Measurements from ENCODE around the gene FAM162A.
A peak's percentile ranks its signal among the peaks of the same experiment; 100 is the strongest.

The FAM162A gene

GRCh38 chr3:122383771-122384697, at the start of gene FAM162A:
Gene FAM162A, plus strand, starts transcription at chr3:122384182. Its CDS starts 84 bp downstream, at chr3:122384266.
- Mint-ChIP-seq H3K4me1 (ENCODE audit: low read depth) (peaks cover 68% of the 10 kb centered on the region), H3K9me3 (no peaks in the 10 kb centered on the region)

GRCh38 chr3:122342803-122343202, 41.2 kb upstream of the FAM162A start:
- H3K4me1 Mint-ChIP-seq (ENCODE audit: low read depth), result no peaks in the 10 kb centered on the region

More at GRCh38 chr3:122383771-122384697, at the start of gene FAM162A:
- no peaks in the 10 kb centered on the region for H3K27me3 Mint-ChIP-seq
- H3K4me3 Mint-ChIP-seq, result peak within 1 kb of the TSS; percentile 96
- H3K36me3 Mint-ChIP-seq (ENCODE audit: low read depth), result peaks cover 69% of the 10 kb centered on the region
- peak; percentile 96 for DNase-seq
- H3K27ac Mint-ChIP-seq, result peak within 1 kb of the TSS; percentile 98

GRCh38 chr3:122343654-122344053, 40.3 kb upstream of the FAM162A start:
- Mint-ChIP-seq H3K4me3 (no peak overlapping the region), H3K4me1 (ENCODE audit: low read depth) (no peaks in the 10 kb centered on the region), H3K36me3 (ENCODE audit: low read depth) (no peaks in the 10 kb centered on the region), H3K9me3 (no peaks in the 10 kb centered on the region), H3K27ac (no peak overlapping the region), H3K27me3 (peaks cover 3% of the 10 kb centered on the region)
- DNase-seq, result no peak

More at GRCh38 chr3:122342803-122343202, 41.2 kb upstream of the FAM162A start:
- no peaks in the 10 kb centered on the region for H3K36me3 Mint-ChIP-seq (ENCODE audit: low read depth)
- no peaks in the 10 kb centered on the region for H3K27me3 Mint-ChIP-seq
- H3K4me3 Mint-ChIP-seq, result no peak overlapping the region
- DNase-seq, result no peak
- H3K27ac Mint-ChIP-seq, result no peak overlapping the region
- no peaks in the 10 kb centered on the region for H3K9me3 Mint-ChIP-seq

- Mint-ChIP-seq H3K36me3 (ENCODE audit: low read depth) (no peaks in the 10 kb centered on the region), H3K9me3 (no peaks in the 10 kb centered on the region), H3K27ac (no peak overlapping the region), H3K4me3 (no peak overlapping the region), H3K4me1 (ENCODE audit: low read depth) (no peaks in the 10 kb centered on the region), H3K27me3 (peaks cover 3% of the 10 kb centered on the region)
- DNase-seq, result no peak
Observed at GRCh38 chr3:122349171-122349570, 34.8 kb upstream of the FAM162A start.

- DNase-seq, result no peak
- Mint-ChIP-seq H3K9me3 (no peaks in the 10 kb centered on the region), H3K27me3 (peaks cover 3% of the 10 kb centered on the region), H3K4me1 (ENCODE audit: low read depth) (no peaks in the 10 kb centered on the region), H3K36me3 (ENCODE audit: low read depth) (peaks cover 2% of the 10 kb centered on the region), H3K4me3 (no peak overlapping the region), H3K27ac (no peak overlapping the region)
Observed at GRCh38 chr3:122350814-122351418, 33.1 kb upstream of the FAM162A start.

GRCh38 chr3:122351612-122352011, 32.4 kb upstream of the FAM162A start:
- H3K4me1 Mint-ChIP-seq (ENCODE audit: low read depth), result no peaks in the 10 kb centered on the region
- peaks cover 3% of the 10 kb centered on the region for H3K27me3 Mint-ChIP-seq
- no peak overlapping the region for H3K27ac Mint-ChIP-seq
- H3K9me3 Mint-ChIP-seq, result no peaks in the 10 kb centered on the region
- peaks cover 2% of the 10 kb centered on the region for H3K36me3 Mint-ChIP-seq (ENCODE audit: low read depth)
- DNase-seq, result no peak
- no peak overlapping the region for H3K4me3 Mint-ChIP-seq

GRCh38 chr3:122353215-122353614, 30.8 kb upstream of the FAM162A start:
- Mint-ChIP-seq H3K27me3 (no peaks in the 10 kb centered on the region), H3K4me1 (ENCODE audit: low read depth) (no peaks in the 10 kb centered on the region), H3K4me3 (no peak overlapping the region), H3K36me3 (ENCODE audit: low read depth) (peaks cover 17% of the 10 kb centered on the region), H3K9me3 (no peaks in the 10 kb centered on the region), H3K27ac (no peak overlapping the region)
- DNase-seq, result no peak

GRCh38 chr3:122353893-122354401, 30.0 kb upstream of the FAM162A start:
- Mint-ChIP-seq H3K36me3 (ENCODE audit: low read depth) (peaks cover 25% of the 10 kb centered on the region), H3K27ac (no peak overlapping the region), H3K4me1 (ENCODE audit: low read depth) (no peaks in the 10 kb centered on the region), H3K27me3 (no peaks in the 10 kb centered on the region), H3K4me3 (no peak overlapping the region), H3K9me3 (no peaks in the 10 kb centered on the region)
- no peak for DNase-seq

GRCh38 chr3:122355612-122356011, 28.4 kb upstream of the FAM162A start:
- Mint-ChIP-seq H3K36me3 (ENCODE audit: low read depth) (peaks cover 33% of the 10 kb centered on the region), H3K9me3 (no peaks in the 10 kb centered on the region), H3K27me3 (no peaks in the 10 kb centered on the region), H3K4me3 (no peak overlapping the region), H3K4me1 (ENCODE audit: low read depth) (no peaks in the 10 kb centered on the region), H3K27ac (no peak overlapping the region)
- no peak for DNase-seq

- peaks cover 37% of the 10 kb centered on the region for H3K36me3 Mint-ChIP-seq (ENCODE audit: low read depth)
- H3K9me3 Mint-ChIP-seq, result no peaks in the 10 kb centered on the region
- H3K4me1 Mint-ChIP-seq (ENCODE audit: low read depth), result no peaks in the 10 kb centered on the region
- no peak overlapping the region for H3K27ac Mint-ChIP-seq
- no peak for DNase-seq
- H3K4me3 Mint-ChIP-seq, result no peak overlapping the region
- H3K27me3 Mint-ChIP-seq, result no peaks in the 10 kb centered on the region
Observed at GRCh38 chr3:122356402-122356801, 27.6 kb upstream of the FAM162A start.

- DNase-seq, result no peak
- Mint-ChIP-seq H3K4me1 (ENCODE audit: low read depth) (no peaks in the 10 kb centered on the region), H3K27me3 (no peaks in the 10 kb centered on the region), H3K36me3 (ENCODE audit: low read depth) (peaks cover 54% of the 10 kb centered on the region), H3K4me3 (no peak overlapping the region), H3K9me3 (no peaks in the 10 kb centered on the region), H3K27ac (peak overlapping the region; percentile 48)
Observed at GRCh38 chr3:122357828-122358702, 25.9 kb upstream of the FAM162A start.

GRCh38 chr3:122358703-122359032, 25.3 kb upstream of the FAM162A start:
- Mint-ChIP-seq H3K9me3 (no peaks in the 10 kb centered on the region), H3K27me3 (no peaks in the 10 kb centered on the region), H3K27ac (peak overlapping the region; percentile 48), H3K36me3 (ENCODE audit: low read depth) (peaks cover 60% of the 10 kb centered on the region), H3K4me3 (no peak overlapping the region), H3K4me1 (ENCODE audit: low read depth) (no peaks in the 10 kb centered on the region)
- no peak for DNase-seq

- H3K4me3 Mint-ChIP-seq, result no peak overlapping the region
- H3K27ac Mint-ChIP-seq, result no peak overlapping the region
- no peak for DNase-seq
- H3K36me3 Mint-ChIP-seq (ENCODE audit: low read depth), result peaks cover 86% of the 10 kb centered on the region
- no peaks in the 10 kb centered on the region for H3K9me3 Mint-ChIP-seq
- no peaks in the 10 kb centered on the region for H3K27me3 Mint-ChIP-seq
- peaks cover 23% of the 10 kb centered on the region for H3K4me1 Mint-ChIP-seq (ENCODE audit: low read depth)
Observed at GRCh38 chr3:122362026-122362425, 22.0 kb upstream of the FAM162A start.

- Mint-ChIP-seq H3K4me3 (no peak overlapping the region), H3K27ac (peak overlapping the region; percentile 85), H3K36me3 (ENCODE audit: low read depth) (peaks cover 89% of the 10 kb centered on the region), H3K27me3 (no peaks in the 10 kb centered on the region), H3K9me3 (no peaks in the 10 kb centered on the region), H3K4me1 (ENCODE audit: low read depth) (peaks cover 27% of the 10 kb centered on the region)
- DNase-seq, result no peak
Observed at GRCh38 chr3:122364490-122364889, 19.5 kb upstream of the FAM162A start.

All from activated T-cell treated with anti-CD3 and anti-CD28 coated beads, Interleukin-2, amount 50 U/mL, for 24 hours (primary cell).